Mucosa of gallbladder (tissue), 1 donor: ENCODE measurements around the gene KRTAP5-6. TPM values are rescaled to one million over a fixed set of nuclear protein-coding genes. Genes with fewer than 3 reads are reported as not detected.

ENCODE experiments used
- DNase-seq: peaks from one replicate; pipeline ENCODE4 v3.0.0-alpha.2; 2020; ENCODE audit warnings: low spot score
- total RNA-seq: library from RNA; stranded (reverse); gene quantifications from one replicate; pipeline ENCODE4 v1.2.1, GENCODE V29; 2021
- donor health status: DM: no; HTN: no; CAD: no.

KRTAP5-6 gene
- total RNA-seq, 1 donor from 2014 or later: not detected

GRCh38 chr11:1733716-1734640 lies 37.0 kb downstream of the KRTAP5-6 start:
- DNase-seq: no peak

DNA sequence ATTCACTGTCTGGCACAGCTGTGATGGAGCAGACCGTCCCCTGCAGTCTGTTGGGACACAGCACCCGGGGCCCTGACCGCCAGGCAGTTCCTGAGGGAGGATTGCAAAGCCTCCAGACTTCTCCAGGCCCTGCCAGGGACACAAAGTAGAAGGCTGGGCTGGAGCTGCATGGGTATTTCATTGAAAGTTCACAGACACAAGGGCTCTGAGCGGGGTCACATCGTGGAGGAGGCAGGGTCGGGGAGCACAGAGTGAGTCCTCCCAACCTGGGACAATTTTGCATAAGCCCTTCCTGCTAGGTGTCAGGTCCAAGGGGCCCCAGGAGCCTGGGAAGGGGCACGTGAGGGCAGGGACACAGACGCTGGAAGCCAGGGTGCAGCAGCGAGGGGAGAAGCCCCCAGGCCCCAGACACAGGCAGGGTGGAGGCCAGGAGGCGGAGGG lies 37.7 kb downstream of the KRTAP5-6 start:
- DNase-seq: no peak

GRCh38 chr11:1735271-1735670 lies 38.3 kb downstream of the KRTAP5-6 start:
- no peak for DNase-seq

GRCh38 chr11:1736447-1736992 lies 39.5 kb downstream of the KRTAP5-6 start:
- no peak for DNase-seq

DNA sequence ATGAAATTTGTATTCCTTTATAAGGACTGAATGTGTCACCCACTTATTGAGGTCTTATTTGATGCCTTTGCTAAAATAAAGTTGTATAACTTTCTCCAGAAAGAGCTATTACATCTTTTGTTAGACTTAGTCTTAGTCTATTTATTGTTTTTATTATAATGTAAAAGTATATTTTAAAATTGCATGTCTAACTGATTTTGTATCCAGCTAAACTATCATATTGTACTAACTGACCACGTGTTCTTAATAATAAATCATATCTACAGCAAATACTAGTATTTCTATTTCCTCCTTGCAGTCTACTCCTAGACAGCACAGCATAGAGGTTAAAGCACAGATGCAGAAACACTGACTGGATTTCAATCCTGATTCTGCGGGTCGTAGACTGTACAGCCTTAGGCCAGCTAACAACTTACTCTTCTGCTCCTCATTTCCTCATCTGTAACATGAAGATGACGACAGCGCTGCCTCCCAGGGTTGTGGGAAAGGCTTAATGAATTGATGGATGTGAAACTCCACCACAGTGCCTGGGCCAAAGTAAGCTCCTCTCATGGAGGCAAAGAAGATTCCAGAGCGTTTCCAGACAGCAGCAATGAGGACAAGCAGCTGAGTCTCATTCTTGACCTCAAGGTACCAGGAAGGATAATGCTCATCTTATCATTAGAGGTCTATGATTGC lies 40.2 kb downstream of the KRTAP5-6 start:
- DNase-seq: no peak

- DNase-seq: no peak
Observed at GRCh38 chr11:1738380-1738779, 41.4 kb downstream of the KRTAP5-6 start.

DNA sequence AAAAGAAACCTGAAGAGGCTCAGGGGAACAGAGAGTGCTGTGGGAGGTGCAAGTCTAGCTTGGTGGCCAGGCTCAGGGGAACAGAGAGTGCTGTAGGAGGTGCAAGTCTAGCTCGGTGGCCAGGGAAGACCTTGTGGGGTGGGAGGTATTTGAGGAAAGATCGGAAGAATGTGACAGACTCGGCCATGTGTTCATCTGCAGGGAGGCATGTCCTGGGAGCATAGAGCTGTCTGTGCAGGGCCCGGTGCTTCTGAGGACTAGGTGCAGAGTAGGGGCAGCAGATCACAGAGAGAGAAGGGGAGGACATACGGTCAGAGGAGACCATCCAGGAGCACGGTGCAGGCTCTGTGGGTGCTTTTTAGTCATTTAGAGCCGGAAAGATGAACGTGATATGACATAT lies 42.6 kb downstream of the KRTAP5-6 start:
- DNase-seq: no peak

DNA sequence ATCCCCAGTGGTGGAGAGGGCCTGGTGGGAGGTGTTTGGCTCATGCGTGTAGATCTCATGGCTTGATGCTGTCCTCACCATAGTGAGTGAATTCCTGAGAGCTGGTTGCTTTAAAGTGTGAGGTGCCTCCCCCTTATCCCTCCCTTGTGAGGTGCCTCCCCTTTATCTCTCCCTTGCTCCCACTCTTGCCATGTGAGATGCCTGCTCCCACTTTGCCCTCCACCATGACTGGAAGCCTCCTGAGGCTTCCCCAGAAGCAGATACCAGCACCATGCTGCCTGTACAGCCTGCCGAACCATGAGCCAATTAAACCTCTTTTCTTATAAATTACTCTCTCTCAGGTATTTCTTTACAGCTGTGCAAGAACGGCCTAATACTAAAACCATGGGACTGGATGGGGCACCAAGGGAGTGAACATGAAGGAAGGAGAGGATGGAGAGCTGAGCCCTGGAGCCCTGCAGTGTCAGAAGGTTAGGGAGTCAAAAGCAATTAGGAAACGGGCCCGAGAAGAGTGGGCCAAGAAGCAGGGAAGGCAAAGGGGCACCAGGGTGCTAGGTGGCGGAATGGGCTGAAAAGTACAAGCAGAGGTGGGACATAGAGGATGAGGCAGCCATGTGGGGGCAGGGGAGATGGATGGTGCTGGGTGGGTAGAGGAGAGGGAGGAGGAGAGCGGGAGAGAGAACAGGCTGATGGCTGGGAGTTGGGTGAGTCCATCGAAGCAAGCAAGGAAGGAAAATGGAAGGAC lies 44.0 kb downstream of the KRTAP5-6 start:
- DNase-seq: no peak

GRCh38 chr11:1741741-1742140 lies 44.7 kb downstream of the KRTAP5-6 start:
- DNase-seq: no peak

DNA sequence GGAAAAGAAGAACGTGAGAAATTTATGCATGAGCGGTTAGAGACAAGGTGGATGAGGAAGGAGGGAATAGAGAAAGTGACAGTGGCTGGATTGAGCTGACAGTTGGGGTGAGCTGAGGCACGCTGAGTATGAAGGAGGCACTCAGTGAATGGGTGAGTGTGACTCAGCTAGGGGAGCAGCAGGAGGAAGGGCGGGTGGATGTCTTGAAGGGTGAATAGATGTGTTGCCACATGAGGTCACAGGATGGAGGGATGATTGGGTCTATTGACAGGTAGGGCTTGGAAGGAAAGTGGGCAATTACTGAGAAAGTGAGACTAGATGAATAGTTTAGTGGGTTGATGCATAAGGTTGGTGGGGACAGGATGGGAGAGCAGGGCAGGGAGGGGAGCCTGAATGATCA lies 45.4 kb downstream of the KRTAP5-6 start:
- no peak for DNase-seq

DNA sequence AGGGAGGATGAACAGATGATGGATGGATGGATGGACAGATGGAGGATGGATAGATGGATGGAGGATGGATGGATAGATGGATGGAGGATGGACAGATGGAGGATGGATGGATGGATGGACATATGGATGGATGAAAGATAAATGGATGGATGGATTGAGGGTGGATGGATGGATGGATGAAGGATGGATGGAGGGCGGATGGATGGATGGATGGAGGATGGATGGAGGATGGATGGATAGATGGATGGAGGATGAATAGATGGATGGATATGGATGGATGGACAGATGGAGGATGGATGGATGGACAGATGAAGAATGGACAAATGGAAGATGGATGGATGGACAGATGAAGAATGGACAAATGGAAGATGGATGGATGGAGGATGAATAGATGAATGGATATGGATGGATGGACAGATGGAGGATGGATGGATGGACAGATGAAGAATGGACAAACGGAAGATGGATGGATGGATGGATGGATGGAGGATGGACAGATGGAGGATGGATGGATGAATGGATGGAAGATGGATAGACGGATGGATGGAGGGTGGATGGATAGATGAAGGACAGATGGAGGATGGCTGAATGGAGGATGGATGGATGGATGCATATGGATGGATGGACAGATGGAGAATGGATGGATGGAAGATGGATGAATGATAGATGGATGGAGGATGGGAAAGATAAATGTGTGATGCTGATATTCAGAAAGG lies 46.0 kb downstream of the KRTAP5-6 start:
- no peak for DNase-seq

DNA sequence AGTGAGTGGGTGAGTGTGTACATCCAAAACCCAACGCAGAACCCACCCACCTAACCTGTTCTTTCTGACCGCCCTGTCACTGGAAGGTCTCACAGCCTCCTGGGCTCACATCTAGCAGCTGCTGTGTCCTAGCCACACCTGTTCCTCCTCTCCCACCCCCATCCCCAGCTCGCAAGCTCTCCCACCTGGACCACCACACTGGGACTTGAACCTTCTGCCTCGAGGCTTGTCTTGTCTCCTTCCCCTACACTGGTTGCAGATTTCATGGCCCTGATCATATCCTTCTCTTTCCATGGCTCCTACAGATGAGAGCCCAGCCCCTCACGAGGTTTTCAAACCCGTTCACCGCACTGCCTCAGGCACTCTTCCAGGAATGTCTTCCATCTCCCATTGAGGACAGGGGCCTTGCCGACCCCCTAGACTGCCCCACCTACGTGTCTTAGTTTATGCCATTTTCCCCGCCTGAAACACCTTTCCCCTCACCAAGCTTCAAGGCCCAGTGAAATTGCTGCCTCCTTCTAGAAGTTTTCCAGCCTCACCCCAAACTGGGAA lies 46.7 kb downstream of the KRTAP5-6 start:
- no peak for DNase-seq

- DNase-seq: no peak
Observed at GRCh38 chr11:1744137-1744886, 47.3 kb downstream of the KRTAP5-6 start.

DNA sequence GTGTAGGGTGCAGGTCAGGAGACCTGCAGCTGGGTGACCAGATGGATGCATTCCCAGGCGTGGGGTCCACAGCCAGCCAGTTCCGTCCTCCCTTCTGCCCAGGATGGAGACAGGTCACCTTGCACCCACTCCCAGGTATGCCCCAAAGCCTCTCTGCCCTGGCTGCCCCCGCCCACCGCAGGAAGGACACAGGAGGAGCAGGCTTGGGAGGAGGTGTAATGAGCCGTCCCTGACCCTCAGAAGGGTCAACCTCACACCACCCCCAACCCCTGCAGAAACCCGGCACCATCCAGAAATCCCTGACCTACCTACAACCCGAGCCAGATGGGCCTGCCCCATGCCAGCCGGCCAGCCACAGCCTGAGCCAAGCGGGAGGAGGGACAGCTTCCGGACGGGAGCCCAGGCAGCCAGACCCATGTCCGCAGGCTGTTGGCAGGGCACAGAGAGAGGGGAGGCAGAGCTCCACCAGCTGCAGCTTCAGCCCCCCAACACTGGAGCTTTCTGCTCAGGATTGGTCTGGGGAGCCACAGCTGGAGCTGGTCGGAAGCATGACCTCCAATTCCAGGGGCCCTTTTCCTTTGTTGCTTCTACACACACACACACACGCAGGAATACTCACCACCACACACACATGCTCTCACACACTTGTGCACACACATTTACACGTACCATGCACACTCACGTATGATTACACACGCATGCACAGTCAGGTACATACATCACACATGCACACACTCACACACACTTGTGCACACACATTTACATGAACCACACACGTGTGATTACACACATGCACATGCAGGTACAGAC lies 48.1 kb downstream of the KRTAP5-6 start:
- no peak for DNase-seq

DNA sequence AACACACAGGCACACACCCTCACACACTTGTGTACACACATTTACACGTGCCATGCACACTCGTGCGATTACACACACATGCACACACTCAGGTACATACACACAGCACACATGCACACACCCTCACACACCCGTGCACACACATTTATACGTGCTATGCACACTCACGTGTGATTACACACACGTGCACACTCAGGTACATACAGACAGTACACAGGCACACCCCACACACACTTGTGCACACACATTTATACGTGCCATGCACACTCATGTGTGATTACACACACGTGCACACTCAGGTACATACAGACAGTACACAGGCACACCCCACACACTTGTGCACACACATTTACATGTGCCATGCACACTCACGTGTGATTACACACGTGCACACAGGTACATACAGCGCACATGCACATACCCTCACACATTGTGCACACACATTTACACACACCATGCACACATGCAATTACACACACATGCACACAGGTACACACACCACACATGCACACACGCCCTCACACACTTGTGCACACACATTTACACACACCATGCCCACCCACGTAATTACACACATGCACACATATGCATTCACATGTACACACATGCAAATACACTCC lies 48.8 kb downstream of the KRTAP5-6 start:
- no peak for DNase-seq

- DNase-seq: no peak
Observed at GRCh38 chr11:1746511-1746931, 49.5 kb downstream of the KRTAP5-6 start.

GRCh38 chr11:1746956-1747752 lies 50.2 kb downstream of the KRTAP5-6 start:
- no peak for DNase-seq
